Putamen (tissue), 1 donor: ENCODE measurements around the gene XIRP1.
"Not testable (repeated sequence)": the region's sequence is repeated elsewhere in the genome, so short reads cannot be mapped to it uniquely, and the experiment has no call there.

Experiments used
- DNase-seq: peaks from one replicate; pipeline ENCODE4 v3.0.0-alpha.2; 2016; ENCODE audit warnings: low spot score

XIRP1 gene, protein sequence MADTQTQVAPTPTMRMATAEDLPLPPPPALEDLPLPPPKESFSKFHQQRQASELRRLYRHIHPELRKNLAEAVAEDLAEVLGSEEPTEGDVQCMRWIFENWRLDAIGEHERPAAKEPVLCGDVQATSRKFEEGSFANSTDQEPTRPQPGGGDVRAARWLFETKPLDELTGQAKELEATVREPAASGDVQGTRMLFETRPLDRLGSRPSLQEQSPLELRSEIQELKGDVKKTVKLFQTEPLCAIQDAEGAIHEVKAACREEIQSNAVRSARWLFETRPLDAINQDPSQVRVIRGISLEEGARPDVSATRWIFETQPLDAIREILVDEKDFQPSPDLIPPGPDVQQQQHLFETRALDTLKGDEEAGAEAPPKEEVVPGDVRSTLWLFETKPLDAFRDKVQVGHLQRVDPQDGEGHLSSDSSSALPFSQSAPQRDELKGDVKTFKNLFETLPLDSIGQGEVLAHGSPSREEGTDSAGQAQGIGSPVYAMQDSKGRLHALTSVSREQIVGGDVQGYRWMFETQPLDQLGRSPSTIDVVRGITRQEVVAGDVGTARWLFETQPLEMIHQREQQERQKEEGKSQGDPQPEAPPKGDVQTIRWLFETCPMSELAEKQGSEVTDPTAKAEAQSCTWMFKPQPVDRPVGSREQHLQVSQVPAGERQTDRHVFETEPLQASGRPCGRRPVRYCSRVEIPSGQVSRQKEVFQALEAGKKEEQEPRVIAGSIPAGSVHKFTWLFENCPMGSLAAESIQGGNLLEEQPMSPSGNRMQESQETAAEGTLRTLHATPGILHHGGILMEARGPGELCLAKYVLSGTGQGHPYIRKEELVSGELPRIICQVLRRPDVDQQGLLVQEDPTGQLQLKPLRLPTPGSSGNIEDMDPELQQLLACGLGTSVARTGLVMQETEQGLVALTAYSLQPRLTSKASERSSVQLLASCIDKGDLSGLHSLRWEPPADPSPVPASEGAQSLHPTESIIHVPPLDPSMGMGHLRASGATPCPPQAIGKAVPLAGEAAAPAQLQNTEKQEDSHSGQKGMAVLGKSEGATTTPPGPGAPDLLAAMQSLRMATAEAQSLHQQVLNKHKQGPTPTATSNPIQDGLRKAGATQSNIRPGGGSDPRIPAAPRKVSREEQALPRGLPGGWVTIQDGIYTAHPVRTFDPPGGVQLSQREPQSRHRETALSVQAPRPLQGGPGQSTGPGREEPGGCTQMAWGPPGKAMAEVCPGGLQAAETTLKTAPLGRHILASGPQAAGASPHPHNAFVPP (N-terminal part only)

DNA sequence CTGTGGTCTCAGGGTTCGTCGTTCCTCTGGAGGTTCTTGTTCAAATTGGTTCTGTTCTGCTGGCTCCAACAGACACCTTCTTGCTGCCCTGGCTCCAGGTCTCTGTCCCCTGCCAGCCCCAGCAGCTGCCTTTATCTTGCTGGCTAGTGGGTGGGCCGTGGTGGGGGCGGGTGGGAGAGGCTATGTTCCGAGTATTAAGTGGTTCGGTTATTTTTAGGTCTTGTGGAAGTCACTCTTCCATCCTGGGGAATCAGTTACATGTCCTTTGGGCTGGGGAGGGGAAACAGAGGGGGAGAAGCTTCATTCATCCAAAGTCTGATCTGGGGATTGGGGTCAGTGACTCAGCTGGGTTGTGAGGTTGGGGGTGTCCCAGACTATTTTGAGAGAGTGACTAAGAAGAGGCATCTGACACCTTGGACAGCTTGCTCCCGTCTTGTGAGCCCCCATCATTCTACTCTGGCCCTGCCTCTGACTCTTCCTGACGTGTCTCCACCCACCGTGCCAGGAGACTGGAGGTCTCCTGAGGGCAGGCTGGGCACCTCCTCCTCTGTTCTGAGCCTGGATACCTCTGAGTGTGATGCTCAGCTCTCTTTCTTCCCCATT is at the start of gene XIRP1:
Gene XIRP1, minus strand, starts transcription at position 106 of the 603 bp plus-strand sequence. CDS start 3,150 bp downstream, outside the sequence.
- DNase-seq, result no peak

DNA sequence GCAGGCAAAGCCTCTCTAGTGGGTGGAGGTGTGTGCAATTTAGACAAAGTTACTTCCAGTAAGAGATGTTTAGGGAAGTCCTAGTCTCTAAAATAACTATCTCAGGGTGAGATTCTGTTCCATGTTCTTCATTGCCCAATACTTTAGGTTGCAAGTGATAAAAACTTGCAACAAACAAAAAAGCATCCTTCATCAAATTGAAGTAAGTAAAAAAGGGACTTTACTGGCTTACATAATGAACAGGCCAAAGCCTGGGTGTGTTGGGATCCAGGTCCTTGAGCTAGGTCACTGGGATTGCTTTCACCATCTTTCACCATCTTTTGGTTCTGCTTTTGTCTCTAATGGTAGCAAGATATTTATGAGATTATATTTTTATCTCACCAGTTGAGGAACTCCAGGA is 49.2 kb upstream of the XIRP1 start:
- no peak for DNase-seq

DNA sequence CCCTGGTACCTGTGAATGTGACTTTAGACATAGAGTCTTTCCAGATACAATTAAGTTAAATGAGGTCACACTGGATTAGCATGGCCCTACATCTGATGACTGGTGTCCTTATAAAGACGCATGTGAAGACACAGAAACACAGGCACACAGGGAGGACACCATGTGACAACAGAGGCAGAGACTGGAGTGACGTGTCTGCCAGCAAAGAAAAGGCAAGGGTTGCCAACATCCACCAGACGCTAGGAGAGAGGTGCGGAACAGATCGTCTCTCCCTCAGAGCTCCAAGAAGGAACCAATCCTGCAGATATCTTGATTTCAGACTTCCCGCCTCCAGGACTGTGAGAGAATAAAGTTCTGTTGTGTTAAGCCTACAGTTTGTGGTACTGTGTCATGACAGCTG is 44.6 kb upstream of the XIRP1 start:
- DNase-seq, result no peak

DNA sequence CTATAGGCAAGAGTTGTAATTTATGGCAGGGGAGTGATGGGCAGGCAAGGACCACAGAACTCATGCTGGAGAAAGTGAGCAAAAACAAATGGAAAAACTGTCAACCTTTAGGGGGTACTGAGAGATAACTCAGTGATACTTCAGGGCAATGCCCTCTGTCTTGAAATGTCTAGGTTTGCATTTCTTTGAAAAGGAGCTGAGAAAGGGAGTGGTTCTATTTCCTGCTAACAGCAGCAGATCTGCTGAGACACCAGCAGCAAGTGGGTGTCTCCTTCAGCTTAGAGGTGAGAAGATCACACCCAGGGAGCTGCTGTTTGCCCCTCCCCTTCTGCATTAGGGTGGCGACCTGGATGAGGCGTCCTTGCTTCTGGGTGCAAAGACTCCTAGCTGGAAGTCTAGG is 42.3 kb upstream of the XIRP1 start:
- DNase-seq, result no peak

DNA sequence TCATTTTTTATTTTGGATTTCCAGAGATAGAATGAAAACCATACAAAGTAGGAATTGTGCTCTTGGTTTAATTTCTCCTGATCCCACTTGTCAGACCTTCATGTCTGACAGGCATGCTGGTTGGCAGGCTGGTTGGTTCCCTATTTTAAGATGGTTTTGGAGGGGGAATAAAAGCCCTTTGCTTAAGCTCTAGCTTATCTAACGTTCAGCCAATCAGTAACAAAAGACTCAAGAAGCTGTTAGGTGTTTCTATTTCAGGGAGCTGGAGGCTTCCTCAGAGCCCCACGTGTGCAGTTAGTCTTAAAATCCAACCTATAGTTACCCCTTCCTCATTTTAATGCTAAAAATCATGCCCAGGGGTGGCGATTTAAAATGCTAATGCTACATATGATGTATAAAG is 40.5 kb upstream of the XIRP1 start:
- no peak for DNase-seq

DNA sequence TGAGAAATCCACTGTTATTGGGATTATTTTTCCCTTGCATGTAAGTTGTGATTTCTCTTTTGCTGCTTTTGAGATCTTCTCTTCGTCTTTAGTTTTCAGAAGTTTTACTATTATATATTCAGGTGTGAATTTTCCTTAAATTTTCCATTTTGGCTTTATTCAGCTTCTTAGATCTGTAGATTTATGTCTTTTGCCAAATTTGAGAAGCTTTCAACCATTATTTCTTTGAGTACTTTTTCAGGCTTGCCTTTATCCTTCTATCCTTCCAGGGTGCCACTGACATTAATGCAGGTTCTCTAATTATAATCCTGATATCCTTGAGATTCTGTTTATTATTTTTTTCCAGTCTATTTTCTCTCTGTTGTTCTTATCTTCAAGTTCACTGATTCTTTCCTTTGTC is 38.1 kb upstream of the XIRP1 start:
- DNase-seq, result no peak

DNA sequence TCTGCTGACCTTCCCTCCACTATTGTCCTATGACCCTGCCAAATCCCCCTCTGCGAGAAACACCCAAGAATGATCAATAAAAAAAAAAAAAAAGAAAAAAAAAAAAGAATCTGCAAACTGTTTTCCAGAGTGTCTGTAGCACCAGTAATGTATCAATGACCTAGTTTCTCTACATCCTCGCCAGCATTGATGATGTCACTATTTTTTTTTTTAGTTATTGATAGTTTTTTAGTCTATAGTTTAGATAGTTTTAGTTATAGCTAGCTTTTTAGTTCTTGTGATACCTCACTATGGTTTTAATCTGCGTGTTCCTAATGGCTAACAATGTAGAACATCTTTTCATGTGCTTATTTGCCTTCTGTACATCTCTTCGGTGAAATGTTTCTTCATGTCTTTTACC is 36.1 kb upstream of the XIRP1 start:
- no peak for DNase-seq

DNA sequence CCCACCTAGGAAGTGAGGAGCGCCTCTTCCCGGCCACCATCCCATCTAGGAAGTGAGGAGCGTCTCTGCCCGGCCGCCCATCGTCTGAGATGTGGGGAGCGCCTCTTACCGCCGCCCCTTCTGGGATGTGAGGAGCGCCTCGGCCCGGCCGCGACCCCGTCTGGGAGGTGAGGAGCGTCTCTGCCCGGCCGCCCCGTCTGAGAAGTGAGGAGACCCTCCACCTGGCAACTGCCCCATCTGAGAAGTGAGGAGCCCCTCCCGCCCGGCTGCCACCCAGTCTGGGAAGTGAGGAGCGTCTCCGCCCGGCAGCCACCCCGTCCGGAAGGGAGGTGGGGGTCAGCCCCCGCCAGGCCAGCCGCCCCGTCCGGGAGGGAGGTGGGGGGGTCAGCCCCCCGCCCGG is 35.2 kb upstream of the XIRP1 start:
- DNase-seq, result not testable (repeated sequence)

DNA sequence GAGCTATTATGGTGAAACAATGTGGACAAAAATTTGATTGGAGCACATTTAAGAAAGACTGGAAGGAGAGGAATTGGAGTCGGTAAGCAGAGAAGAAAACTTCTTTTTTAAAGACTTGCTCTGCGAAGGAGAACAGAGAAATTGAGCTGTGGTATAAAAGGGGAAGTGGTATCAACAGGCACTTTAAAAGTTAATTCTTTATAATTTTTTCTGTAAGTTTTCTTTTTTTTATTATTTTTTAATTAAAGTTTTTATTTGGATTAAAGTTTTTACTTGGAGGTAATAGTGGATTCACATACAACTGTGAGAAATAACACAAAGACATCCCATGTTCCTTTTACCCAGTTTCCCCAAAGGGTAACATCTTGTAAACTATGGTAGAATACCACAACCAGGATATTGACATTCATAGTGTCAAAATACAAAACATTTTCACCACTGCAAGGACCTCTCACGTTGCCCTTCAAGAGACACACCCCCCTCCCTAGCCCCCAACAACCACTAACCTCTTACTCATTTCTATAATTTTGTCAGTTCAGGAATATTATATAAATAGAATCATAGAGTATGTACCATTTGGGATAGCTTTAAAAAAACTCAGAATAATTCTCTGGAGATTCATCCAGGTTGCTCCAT is 33.8 kb upstream of the XIRP1 start:
- DNase-seq, result no peak

DNA sequence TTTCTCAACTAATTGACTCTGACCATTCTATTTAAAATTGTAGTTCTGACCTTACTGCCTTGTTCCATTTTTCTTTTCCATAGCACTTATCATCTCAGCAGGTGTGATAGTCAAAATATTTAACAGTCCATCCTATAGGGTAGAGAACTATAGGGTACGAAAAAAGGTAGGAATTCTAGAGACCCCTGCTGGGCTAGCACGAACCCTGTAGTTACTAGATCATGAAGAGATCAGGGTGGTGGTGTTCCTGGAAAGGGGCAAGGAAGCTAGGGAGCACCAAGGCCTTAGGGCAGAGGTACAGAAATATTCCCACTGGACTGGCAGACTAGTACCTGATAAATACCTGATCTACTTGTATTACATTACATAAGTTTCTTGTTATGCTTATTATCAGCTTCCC is 31.9 kb upstream of the XIRP1 start:
- DNase-seq, result no peak

DNA sequence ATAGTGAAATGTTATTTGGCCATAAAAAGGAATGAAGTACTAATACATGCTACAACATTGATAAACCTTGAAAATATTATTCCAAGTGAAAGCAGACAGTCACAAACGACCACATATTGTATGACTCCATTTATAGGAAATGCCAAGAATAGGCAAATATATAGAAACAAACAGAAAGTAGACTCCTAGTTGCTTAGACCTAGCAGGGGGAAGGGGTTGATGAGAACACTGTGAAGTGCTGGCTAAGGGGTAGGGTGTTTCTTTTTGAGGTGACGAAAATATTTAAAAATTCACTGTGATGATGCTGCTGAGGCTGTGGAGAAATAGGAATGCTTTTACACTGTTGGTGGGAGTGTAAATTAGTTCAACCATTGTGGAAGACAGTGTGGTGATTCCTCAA is 30.5 kb upstream of the XIRP1 start:
- no peak for DNase-seq

DNA sequence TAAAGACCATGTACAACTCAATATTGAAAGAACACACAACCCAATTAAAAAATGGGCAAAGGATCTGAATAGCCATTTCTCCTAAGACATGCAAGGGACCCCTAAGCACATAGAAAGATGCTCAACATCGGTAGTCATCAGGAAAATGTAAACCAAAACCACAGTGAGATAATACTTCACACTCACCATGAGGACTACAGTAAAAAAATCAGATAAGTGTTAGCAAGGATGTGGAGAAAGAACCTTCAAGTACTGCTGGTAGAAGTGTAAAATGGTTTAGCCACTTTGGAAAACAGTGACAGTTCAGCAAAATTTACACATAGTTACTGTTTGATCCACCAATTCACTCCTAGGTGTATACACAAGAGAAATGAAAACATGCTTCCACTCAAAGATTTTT is 30.1 kb upstream of the XIRP1 start:
- no peak for DNase-seq

DNA sequence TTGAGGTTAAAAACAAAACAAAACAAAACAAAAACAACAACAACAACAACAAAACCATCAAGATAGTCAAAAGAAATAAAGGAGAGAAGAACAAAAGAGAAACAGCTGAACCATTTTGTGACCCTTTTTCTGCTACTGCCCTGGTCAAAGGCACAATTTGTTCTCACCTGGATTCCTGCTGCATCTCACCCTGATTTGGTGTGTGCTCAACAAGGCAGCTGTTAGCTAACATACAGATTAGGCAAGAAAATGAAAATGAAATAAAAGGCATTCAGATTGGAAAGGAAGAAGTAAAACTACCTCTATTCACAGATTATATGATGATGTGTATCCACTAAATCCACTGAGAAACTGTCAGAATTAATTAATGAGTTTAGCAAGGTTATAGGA is 28.7 kb upstream of the XIRP1 start:
- no peak for DNase-seq

DNA sequence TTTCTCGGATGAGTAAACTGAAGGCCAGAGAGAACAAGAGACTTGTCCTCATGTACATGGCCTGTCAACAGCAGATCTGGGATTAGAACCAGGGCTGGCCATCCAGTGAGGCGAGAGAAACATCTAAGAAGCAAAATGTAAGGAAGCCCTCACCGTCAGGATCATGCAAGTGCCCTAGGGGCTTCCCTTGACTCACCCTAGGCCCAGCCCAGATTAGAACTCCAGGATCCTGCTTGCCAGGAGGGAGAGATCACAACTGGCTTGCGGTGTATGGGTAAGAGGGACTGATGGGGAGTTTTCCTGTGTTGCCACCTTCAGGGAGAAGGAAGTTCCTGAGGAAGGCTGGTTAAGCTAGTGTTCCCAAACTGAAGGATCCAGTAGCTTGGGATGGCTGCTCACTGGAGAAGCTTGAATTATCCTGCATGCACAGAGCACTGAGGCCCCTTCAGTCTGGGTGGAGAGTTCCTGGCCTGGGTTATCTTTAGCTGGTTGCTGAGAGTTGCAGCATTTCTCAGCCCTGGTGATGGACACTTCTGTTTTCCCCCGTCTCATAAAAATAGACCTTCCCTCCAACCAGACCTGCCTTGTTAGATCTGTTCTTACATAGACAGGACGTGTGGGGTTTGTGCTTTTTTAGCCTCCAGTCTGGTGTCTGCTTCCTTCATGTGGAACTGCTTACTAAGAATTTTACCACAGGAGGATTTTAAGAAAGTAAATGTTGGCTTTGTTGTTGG is 28.2 kb upstream of the XIRP1 start:
- peak; percentile 55 for DNase-seq

DNA sequence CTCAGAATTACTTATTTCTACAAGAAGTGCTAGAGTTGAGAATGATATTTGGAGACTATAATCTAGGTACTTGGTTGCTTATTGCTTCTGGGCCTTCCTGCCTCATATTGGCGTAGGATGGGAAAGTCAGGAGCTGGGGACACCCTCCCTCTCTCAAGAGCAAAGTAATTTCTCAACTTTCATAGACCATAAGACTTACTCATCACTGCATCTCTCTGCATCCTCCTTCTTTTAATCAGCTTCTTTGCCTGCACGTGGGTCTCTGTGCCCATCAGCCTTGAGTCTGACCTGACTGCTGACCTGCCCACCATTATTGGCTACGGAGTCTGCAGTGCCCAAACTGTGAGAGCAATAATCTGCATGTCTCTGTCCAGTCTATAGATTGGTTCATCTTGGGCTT is 27.3 kb upstream of the XIRP1 start:
- DNase-seq, result no peak

DNA sequence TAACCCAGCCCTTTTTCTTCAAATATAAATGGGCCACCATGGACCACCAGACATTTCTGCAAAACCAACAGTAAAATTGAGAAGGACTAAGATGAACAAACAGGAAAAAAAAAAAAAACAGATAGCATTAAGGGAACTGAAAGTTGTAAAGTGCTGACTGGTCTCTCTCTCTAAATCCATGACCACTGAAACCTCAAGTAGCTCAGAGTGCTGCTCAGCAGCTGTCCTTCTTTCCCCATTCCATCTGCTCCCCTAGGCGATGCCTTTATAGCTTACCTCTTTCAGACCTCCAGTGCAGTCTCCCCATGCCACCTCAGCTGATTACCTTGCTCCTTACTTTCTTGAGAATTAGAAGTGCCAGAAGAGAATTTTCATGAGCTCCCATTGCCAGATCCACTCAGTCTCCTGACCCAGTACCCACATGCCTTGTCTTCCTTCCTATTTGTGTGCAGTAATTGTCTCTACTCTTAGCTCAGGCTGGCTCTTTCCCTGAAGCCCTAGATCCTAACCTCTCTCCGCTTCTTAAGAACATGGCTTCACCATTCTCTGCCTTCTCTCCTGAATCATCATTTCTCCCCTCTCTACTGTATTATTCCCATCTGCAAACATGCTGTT is 23.9 kb upstream of the XIRP1 start:
- DNase-seq, result peak; percentile 12

DNA sequence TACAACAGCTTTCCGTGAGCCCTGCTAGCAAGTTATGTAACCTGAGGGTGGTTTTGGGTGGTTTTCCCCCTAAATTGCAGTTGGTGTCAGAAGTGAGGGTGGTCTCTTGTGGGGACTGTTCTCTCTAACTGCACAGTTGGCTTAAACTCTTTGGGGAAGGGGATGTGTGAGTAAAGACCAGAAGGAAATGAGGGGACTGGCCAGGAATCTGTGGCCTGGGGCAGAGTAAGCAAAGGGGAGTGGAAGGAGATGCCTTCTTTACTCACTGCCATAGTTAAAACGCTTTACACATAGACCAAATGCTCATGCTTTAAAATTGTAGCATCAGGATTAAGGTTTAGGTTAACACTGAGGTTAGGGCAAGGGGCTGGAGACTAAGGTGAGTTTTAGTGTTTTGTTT is 21.2 kb upstream of the XIRP1 start:
- no peak for DNase-seq

DNA sequence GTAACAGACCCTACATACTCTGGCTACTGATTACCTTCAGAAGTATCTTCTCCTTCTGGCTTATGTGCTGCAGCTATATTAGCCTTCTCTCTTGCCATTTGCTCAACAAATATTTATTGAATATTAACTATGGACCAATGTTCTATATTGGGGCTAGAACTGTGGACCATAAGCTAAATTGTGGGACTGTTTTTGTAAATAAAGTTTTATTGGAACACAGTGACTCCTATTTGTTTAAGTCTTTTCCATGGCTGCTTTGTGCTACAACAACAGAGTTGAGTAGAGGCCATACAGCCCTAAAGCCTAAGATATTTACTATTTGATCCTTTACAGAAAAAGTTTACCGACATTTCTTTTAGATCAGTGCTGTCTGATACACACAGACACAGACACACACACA is 20.3 kb upstream of the XIRP1 start:
- DNase-seq, result no peak

DNA sequence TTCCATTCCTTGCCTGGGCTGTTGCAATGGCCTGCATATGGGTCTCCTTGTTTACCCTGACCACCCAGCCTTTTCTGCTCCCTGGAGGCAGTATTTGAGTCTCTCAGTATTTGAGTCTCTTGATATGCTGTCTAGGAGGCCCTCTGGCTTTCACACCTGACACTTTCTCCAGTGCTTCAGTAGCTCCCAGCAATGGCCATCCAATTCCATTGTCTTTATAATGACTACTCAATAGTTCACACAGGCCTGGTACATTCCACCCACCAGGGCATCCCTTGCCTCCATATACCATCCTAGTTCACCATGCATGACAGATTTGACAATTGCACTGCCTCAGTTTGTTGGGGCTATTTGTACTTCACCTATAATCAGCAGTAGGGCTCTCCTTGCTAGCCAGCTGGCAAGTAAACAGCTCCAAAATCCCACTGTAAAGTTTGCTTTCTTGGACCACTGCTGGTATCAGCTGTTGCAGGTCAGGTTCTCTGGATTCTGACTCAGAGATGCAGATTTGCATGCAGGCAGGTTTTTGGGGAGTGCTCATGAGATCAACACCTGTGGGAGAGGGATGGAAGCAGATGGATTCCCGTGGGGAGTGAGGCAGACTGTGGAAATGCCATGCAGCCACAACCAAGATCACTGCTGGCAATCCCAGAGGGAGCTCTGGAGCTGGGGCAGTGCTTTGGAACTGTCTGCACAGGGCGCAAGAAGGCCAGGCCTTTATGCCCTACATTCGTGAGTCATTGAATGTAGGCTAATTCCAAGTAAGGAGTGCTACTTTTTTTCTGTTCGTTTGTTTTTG is 19.1 kb upstream of the XIRP1 start:
- no peak for DNase-seq

DNA sequence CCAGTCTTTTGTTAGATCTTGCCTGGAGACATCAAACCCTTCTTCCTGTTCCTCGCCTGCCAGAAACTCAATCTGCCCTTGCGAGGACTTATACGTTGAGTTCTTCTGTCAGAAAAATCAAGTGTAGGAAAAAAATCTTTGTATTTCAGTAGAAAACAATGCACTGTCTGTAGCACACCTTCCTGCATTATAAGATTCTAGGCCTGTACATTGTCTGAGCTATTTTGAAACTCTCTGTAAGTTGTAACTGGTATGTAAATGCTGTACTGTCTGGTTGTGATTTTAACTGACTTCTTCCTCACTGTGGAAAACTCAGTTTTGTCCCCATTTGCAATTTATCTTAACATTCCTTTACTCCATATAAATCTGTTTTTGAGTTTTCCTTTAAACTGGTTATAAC is 17.7 kb upstream of the XIRP1 start:
- no peak for DNase-seq
